GM23338 (cell line): ENCODE measurements around the gene GLT6D1. TPM values are rescaled to one million over a fixed set of nuclear protein-coding genes. Genes with fewer than 3 reads are reported as not detected.

Experiments
- ATAC-seq: fragments of 200-7000 bp; cut with Tn5 transposase; 3 replicates; pipeline ENCODE4 v1.9.1; 2020
- DNase-seq: peaks from one replicate; pipeline ENCODE4 v3.0.0-alpha.2; 2015; ENCODE audit warnings: low spot score
- H2AFZ ChIP-seq: fragments of 200-600 bp; sonication (generic); 2 replicates; pipeline ENCODE4 v1.8.0; 2016; ENCODE audit warnings: antibody characterized with exemption, mild to moderate bottlenecking, moderate library complexity
- H3F3A ChIP-seq: fragments of 200-600 bp; sonication (generic); replicated peaks from 2 replicates; pipeline ENCODE4 v1.8.0; 2017; ENCODE audit warnings: antibody characterized with exemption, mixed run types, low read depth
- H3K27ac ChIP-seq: fragments of 200-600 bp; sonication (generic); 2 replicates; pipeline ENCODE4 v1.6.1; 2016; ENCODE audit warnings: low read depth
- H3K27me3 ChIP-seq: fragments of 200-600 bp; sonication (generic); 2 replicates; pipeline ENCODE4 v1.8.0; 2016; ENCODE audit warnings: mild to moderate bottlenecking, mixed run types, moderate library complexity; ENCODE audit not compliant: insufficient read depth
- H3K36me3 ChIP-seq: fragments of 200-600 bp; sonication (generic); 2 replicates; pipeline ENCODE4 v1.8.0; 2016; ENCODE audit warnings: mild to moderate bottlenecking; ENCODE audit not compliant: insufficient read depth
- H3K4me1 ChIP-seq: fragments of 200-600 bp; sonication (generic); 2 replicates; pipeline ENCODE4 v1.8.0; 2016; ENCODE audit warnings: mild to moderate bottlenecking, moderate library complexity; ENCODE audit not compliant: insufficient read depth
- H3K4me2 ChIP-seq: fragments of 200-600 bp; sonication (generic); 2 replicates; pipeline ENCODE4 v1.7.1; 2017; ENCODE audit warnings: mixed run types
- H3K4me3 ChIP-seq: fragments of 200-600 bp; sonication (generic); 2 replicates; pipeline ENCODE4 v1.6.1; 2016; ENCODE audit warnings: mixed run types
- H3K79me2 ChIP-seq: fragments of 200-600 bp; sonication (generic); replicated peaks from 2 replicates; pipeline ENCODE4 v1.8.0; 2017; ENCODE audit warnings: mild to moderate bottlenecking; ENCODE audit not compliant: insufficient read depth
- H3K9me2 ChIP-seq: fragments of 200-600 bp; sonication (generic); 2 replicates; pipeline ENCODE4 v1.8.0; 2017; ENCODE audit not compliant: insufficient read depth
- H4K20me1 ChIP-seq: fragments of 200-600 bp; sonication (generic); replicated peaks from 2 replicates; pipeline ENCODE4 v1.8.0; 2017; ENCODE audit warnings: mild to moderate bottlenecking; ENCODE audit not compliant: insufficient read depth
- H3K27ac Mint-ChIP-seq: 2 replicates; pipeline ENCODE4 v1.8.0; 2020; ENCODE audit warnings: inconsistent platforms, mild to moderate bottlenecking, moderate library complexity, mixed read lengths
- H3K27me3 Mint-ChIP-seq: 3 replicates; pipeline ENCODE4 v1.8.0; 2022; ENCODE audit warnings: low read depth, mild to moderate bottlenecking, moderate library complexity, mixed read lengths, inconsistent platforms; ENCODE audit not compliant: insufficient read depth, poor library complexity
- H3K36me3 Mint-ChIP-seq: 3 replicates; pipeline ENCODE4 v1.8.0; 2021; ENCODE audit warnings: low read depth, mild to moderate bottlenecking, inconsistent platforms, moderate library complexity, mixed read lengths
- H3K4me1 Mint-ChIP-seq: 3 replicates; pipeline ENCODE4 v1.8.0; 2020; ENCODE audit warnings: mild to moderate bottlenecking, inconsistent platforms, mixed read lengths
- H3K4me3 Mint-ChIP-seq: 3 replicates; pipeline ENCODE4 v1.8.0; 2021; ENCODE audit warnings: moderate library complexity, mild to moderate bottlenecking, inconsistent platforms, mixed read lengths
- H3K9me3 Mint-ChIP-seq: 3 replicates; pipeline ENCODE4 v1.8.0; 2020; ENCODE audit warnings: moderate library complexity, mild to moderate bottlenecking, inconsistent platforms, mixed read lengths
- CREB1 ChIP-seq: fragments of 250-450 bp; sonication (Bioruptor Pico); IDR thresholded peaks from 2 replicates; pipeline ENCODE4 v1.5.0; 2020; ENCODE audit warnings: low read depth, mild to moderate bottlenecking, moderate library complexity
- EZH2 ChIP-seq: fragments of 200-600 bp; sonication (generic); IDR thresholded peaks from one replicate; pipeline ENCODE4 v1.8.0; 2017; ENCODE audit warnings: antibody characterized with exemption, mild to moderate bottlenecking, low read depth; ENCODE audit not compliant: unreplicated experiment
- EZH2phosphoT487 ChIP-seq: fragments of 200-600 bp; sonication (generic); IDR thresholded peaks from one replicate; pipeline ENCODE4 v1.8.1; 2018; ENCODE audit warnings: antibody characterized with exemption; ENCODE audit not compliant: unreplicated experiment
- JUNB ChIP-seq: IDR thresholded peaks from one replicate; pipeline ENCODE4 v1.6.1; 2016; ENCODE audit warnings: antibody characterized with exemption; ENCODE audit not compliant: unreplicated experiment
- NANOG ChIP-seq: IDR thresholded peaks from 2 replicates; pipeline ENCODE4 v1.6.1; 2016; ENCODE audit warnings: antibody characterized with exemption, borderline replicate concordance
- POLR2AphosphoS5 ChIP-seq: IDR thresholded peaks from 2 replicates; pipeline ENCODE4 v1.6.1; 2016; ENCODE audit warnings: antibody characterized with exemption, low read depth
- ZNF114 ChIP-seq: fragments of 250-450 bp; sonication (Bioruptor Pico); IDR thresholded peaks from 2 replicates; pipeline ENCODE4 v1.5.0; 2020; ENCODE audit warnings: mild to moderate bottlenecking, moderate library complexity
- polyA plus RNA-seq: library from polyadenylated mRNA; unstranded; fragments of >200 nt; fragmentation: Nextera tagmentation; extraction: Ambion mirVana; gene quantifications from 2 replicates; pipeline ENCODE4 v1.2.1, GENCODE V29; 2016
- total RNA-seq: library from RNA; depleted of rRNA; stranded (reverse); fragments of >200 nt; shearing (Covaris generic); gene quantifications from 2 replicates; pipeline ENCODE4 v1.2.3, GENCODE V29; 2014
- TF ChIP-seq, protein P1 (sequence below): fragments of 250-450 bp; sonication (Bioruptor Pico); IDR thresholded peaks from 2 replicates; pipeline ENCODE4 v1.5.0; 2020; ENCODE audit warnings: mild to moderate bottlenecking, moderate library complexity
- TF ChIP-seq, protein P2 (sequence below): IDR thresholded peaks from 2 replicates; pipeline ENCODE4 v1.6.1; 2016; ENCODE audit warnings: antibody characterized with exemption

GLT6D1 gene
- total and polyA plus RNA-seq, 2 experiments from 2014 or later = not detected

DNA sequence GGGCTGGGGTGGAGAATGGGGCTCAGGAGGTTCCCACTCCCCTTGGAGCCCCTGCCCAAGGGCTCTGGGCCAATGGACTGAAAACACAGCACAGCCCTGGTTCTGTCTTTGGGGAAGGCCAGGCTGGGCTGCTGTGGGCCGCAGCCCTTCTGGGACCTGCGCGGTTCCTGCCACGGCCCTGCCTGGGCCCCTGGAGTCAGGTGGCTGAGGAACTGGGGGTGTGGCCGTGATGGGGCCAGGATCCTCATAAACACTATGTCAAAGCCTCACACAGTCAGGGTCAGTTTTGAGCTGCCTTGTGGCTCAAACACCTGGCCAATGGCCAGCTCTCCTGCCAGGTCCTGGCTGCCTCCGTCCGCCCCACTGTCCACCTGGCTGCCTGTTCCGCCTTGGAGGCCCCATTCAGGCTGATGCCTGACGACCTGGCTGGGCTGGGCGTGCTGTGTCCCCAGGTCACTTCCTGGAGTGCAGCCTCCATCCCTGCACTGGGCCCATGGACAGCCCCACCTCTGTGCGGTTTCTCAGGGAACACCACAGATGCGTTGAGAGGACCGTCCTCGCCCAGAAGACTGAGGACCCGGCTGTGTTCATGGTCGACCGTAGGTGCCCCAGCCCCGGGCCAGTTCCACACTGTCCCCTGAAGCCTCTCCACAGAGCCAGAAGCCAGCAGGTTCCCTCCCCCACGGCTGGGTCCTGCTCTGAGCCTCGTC, 50.3 kb downstream of the GLT6D1 start:
- Histone ChIP-seq H3K4me3 (no peak overlapping the region), H3K79me2 (no peaks in the 10 kb centered on the region), H3K4me1 (no peaks in the 10 kb centered on the region), H3K27ac (no peak overlapping the region), H3K4me2 (no peak overlapping the region), H3K27me3 (no peaks in the 10 kb centered on the region), H3F3A (no peaks in the 10 kb centered on the region), H4K20me1 (no peaks in the 10 kb centered on the region), H3K9me2 (no peaks in the 10 kb centered on the region), H3K36me3 (no peaks in the 10 kb centered on the region), H2AFZ (no peak overlapping the region)
- Mint-ChIP-seq H3K9me3 (no peaks in the 10 kb centered on the region; the same call in 2 of the 3 replicates), H3K36me3 (no peaks in the 10 kb centered on the region), H3K27me3 (peaks cover 6% of the 10 kb centered on the region), H3K4me3 (no peak overlapping the region), H3K4me1 (no peaks in the 10 kb centered on the region), H3K27ac (no peak overlapping the region)
- DNase-seq (no peak), ATAC-seq (no peak)
- TF ChIP-seq POLR2AphosphoS5 (no peak), EZH2 (no peak), CREB1 (CRISPR knock-in tag) (no peak), JUNB (no peak), ZNF114 (CRISPR knock-in tag) (no peak), EZH2phosphoT487 (no peak)

DNA sequence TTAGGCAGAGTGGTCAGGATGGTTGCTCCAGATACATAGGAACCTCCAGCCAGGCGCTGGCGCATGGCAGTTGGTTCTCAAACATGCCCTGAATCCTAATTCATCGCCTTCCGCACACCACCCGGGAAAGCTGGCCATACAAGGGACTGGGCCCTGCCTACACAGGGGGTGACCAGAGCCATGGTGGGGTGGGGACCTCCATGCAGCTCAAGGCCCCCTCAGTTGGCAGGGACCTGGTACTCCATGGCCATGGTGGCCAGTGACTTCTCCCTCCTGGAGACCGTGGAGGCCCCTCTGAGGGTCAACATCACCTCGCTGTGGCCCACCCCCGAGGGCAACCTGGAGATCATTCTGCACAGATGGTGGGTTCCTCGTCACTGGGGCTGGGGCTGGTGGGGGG, 51.0 kb downstream of the GLT6D1 start:
- no peaks in the 10 kb centered on the region for H3K27me3 ChIP-seq

More for the DNA sequence above, 51.0 kb downstream of the GLT6D1 start:
- no peaks in the 10 kb centered on the region for H3K4me1 ChIP-seq
- no peak overlapping the region for H3K4me2 ChIP-seq
- H3F3A ChIP-seq = no peaks in the 10 kb centered on the region
- Mint-ChIP-seq H3K27me3 (peaks cover 6% of the 10 kb centered on the region), H3K4me1 (no peaks in the 10 kb centered on the region), H3K36me3 (no peaks in the 10 kb centered on the region), H3K9me3 (no peaks in the 10 kb centered on the region), H3K4me3 (no peak overlapping the region), H3K27ac (no peak overlapping the region)
- H3K79me2 ChIP-seq = no peaks in the 10 kb centered on the region
- no peaks in the 10 kb centered on the region for H3K9me2 ChIP-seq
- no peak overlapping the region for H3K4me3 ChIP-seq
- H3K36me3 ChIP-seq = no peaks in the 10 kb centered on the region
- no peak overlapping the region for H3K27ac ChIP-seq
- TF ChIP-seq, protein P1, sequence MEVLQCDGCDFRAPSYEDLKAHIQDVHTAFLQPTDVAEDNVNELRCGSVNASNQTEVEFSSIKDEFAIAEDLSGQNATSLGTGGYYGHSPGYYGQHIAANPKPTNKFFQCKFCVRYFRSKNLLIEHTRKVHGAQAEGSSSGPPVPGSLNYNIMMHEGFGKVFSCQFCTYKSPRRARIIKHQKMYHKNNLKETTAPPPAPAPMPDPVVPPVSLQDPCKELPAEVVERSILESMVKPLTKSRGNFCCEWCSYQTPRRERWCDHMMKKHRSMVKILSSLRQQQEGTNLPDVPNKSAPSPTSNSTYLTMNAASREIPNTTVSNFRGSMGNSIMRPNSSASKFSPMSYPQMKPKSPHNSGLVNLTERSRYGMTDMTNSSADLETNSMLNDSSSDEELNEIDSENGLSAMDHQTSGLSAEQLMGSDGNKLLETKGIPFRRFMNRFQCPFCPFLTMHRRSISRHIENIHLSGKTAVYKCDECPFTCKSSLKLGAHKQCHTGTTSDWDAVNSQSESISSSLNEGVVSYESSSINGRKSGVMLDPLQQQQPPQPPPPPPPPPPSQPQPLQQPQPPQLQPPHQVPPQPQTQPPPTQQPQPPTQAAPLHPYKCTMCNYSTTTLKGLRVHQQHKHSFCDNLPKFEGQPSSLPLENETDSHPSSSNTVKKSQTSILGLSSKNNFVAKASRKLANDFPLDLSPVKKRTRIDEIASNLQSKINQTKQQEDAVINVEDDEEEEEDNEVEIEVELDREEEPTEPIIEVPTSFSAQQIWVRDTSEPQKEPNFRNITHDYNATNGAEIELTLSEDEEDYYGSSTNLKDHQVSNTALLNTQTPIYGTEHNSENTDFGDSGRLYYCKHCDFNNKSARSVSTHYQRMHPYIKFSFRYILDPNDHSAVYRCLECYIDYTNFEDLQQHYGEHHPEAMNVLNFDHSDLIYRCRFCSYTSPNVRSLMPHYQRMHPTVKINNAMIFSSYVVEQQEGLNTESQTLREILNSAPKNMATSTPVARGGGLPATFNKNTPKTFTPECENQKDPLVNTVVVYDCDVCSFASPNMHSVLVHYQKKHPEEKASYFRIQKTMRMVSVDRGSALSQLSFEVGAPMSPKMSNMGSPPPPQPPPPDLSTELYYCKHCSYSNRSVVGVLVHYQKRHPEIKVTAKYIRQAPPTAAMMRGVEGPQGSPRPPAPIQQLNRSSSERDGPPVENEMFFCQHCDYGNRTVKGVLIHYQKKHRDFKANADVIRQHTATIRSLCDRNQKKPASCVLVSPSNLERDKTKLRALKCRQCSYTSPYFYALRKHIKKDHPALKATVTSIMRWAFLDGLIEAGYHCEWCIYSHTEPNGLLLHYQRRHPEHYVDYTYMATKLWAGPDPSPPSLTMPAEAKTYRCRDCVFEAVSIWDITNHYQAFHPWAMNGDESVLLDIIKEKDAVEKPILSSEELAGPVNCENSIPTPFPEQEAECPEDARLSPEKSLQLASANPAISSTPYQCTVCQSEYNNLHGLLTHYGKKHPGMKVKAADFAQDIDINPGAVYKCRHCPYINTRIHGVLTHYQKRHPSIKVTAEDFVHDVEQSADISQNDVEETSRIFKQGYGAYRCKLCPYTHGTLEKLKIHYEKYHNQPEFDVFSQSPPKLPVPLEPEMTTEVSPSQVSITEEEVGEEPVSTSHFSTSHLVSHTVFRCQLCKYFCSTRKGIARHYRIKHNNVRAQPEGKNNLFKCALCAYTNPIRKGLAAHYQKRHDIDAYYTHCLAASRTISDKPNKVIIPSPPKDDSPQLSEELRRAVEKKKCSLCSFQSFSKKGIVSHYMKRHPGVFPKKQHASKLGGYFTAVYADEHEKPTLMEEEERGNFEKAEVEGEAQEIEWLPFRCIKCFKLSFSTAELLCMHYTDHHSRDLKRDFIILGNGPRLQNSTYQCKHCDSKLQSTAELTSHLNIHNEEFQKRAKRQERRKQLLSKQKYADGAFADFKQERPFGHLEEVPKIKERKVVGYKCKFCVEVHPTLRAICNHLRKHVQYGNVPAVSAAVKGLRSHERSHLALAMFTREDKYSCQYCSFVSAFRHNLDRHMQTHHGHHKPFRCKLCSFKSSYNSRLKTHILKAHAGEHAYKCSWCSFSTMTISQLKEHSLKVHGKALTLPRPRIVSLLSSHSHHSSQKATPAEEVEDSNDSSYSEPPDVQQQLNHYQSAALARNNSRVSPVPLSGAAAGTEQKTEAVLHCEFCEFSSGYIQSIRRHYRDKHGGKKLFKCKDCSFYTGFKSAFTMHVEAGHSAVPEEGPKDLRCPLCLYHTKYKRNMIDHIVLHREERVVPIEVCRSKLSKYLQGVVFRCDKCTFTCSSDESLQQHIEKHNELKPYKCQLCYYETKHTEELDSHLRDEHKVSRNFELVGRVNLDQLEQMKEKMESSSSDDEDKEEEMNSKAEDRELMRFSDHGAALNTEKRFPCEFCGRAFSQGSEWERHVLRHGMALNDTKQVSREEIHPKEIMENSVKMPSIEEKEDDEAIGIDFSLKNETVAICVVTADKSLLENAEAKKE (CRISPR knock-in tag) = no peak
- TF ChIP-seq, protein P2, sequence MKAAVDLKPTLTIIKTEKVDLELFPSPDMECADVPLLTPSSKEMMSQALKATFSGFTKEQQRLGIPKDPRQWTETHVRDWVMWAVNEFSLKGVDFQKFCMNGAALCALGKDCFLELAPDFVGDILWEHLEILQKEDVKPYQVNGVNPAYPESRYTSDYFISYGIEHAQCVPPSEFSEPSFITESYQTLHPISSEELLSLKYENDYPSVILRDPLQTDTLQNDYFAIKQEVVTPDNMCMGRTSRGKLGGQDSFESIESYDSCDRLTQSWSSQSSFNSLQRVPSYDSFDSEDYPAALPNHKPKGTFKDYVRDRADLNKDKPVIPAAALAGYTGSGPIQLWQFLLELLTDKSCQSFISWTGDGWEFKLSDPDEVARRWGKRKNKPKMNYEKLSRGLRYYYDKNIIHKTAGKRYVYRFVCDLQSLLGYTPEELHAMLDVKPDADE = no peak
- TF ChIP-seq JUNB (no peak), CREB1 (CRISPR knock-in tag) (no peak), EZH2 (no peak), NANOG (no peak), ZNF114 (CRISPR knock-in tag) (no peak), POLR2AphosphoS5 (no peak)
- ATAC-seq (no peak), DNase-seq (no peak)
- H4K20me1 ChIP-seq = no peaks in the 10 kb centered on the region
- H2AFZ ChIP-seq = no peak overlapping the region
